ENCODE results near the gene SLC4A11.

GRCh38 chr20:3231116-3231515 is 7.9 kb downstream of the SLC4A11 start:
- no peak for TF ChIP-seq CTCF (IDR thresholded peaks at IDR 0.05; ENCODE audit: poor library complexity, severe bottlenecking)
- TF ChIP-seq EZH2 (IDR thresholded peaks at IDR 0.05; ENCODE audit: borderline replicate concordance, insufficient read depth, low read length, poor library complexity, severe bottlenecking) = no peak
- TF ChIP-seq EP300 (conservative IDR thresholded peaks at IDR 0.05; ENCODE audit: poor library complexity, severe bottlenecking) = no peak
- no peak for TF ChIP-seq RAD21 (conservative IDR thresholded peaks at IDR 0.05)
